NAMALWA (cell line): ENCODE data around the gene FANCL.
"Not testable (repeated sequence)": the region's sequence is repeated elsewhere in the genome, so short reads cannot be mapped to it uniquely, and the experiment has no call there.

ENCODE experiments used
- DNase-seq: peaks from one replicate; pipeline ENCODE4 v3.0.0-alpha.2; 2015; ENCODE audit warnings: low spot score

The FANCL gene

DNA sequence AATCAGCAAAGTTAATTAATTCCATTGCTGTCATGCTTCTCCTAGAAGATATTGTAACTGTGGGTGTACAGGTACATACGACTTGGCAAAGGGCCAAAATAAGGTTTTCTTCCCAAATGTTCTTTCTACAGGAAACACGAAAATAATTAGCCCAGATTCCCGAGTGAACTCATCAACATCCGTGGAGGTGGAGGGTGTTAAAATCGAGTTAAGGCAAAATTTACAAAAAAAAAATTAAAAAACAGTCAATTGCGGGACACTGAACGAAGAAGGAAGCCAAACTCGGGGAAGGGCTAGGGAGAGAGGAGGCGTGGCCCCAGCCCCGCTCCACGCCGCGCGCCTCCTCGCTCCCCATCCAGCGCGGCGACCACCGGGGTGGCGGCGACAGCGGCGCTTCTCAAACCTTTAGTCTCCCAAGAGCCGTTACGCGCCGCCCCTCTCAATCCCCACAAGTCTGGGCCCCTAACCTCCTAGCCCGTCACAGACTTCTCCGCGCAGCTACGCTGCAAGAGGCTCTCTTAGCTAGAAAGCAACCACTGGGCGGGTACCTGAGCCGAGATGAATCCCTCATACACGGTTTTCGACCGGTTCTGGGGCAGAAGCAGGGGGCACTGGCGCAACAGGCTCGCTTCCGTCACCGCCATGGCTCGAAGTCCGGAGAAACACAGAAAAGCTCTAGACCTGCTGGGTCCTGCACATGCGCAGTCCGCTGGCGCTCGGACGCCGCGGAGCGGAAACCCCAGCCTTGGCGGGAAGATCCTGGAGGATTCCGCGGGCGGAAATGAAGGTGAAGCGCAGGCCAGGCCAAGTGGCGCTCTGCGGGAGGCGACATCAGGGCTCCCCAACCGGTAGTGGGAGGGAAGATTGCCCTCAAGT lies at the start of gene FANCL:
FANCL (minus strand) TSS at position 656 of the 876 bp plus-strand sequence; CDS start at position 644, 12 bp downstream.
- peak; percentile 89 for DNase-seq

DNA sequence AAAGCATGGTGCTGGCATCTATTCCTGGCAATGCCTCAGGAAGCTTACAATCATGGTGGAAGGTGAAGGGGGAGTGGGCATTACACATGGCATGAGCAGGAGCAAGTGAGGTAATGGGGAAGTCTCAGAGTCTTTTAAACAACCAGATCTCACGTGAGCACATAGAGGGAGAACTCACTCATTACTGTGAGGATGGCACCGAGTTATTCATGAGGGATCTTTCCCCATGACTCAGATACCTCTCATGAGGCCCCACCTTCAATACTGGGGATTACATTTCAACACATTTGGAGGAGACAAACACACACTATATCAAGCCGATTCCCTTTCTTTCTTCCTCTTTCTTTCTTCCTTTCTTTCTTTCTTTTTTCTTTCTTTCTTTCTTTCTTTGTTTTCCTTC lies 47.9 kb upstream of the FANCL start:
- no peak for DNase-seq

DNA sequence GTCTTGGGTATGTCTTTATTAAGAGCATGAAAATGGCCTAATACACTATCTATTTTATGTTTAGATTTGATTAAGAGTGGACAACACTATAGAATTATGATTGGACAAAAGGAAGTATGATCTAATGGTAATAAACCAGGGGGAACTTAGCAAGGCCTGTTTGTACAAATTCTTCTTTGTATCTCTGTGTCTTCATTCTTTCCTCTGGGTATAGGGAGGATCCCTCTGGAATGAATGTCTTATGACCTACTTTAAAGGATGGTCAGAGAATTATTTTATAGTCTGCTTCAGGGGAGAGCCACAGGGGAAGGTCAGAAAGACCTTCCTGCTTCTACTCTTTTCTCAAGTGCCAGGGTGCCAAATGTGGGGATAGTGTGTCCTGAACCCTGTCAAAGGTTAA lies 42.8 kb upstream of the FANCL start:
- DNase-seq: no peak

DNA sequence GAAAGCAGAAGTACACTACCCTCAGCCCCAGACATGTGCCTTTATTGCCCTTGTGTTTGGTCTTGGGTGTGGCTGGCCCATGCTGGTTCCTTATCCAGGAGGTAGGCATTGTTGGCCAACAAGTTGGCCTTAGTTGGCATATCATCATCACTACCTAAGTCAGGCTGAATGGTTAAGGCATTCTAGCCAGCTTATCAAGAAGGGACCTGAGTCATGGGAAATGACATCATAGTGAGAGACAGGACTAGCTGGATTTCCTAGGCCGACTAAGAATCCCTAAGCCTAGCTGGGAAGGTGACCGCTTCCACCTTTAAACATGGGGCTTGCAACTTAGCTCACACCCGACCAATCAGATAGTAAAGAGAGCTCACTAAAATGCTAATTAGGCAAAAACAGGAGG lies 34.0 kb upstream of the FANCL start:
- not testable (repeated sequence) for DNase-seq

DNA sequence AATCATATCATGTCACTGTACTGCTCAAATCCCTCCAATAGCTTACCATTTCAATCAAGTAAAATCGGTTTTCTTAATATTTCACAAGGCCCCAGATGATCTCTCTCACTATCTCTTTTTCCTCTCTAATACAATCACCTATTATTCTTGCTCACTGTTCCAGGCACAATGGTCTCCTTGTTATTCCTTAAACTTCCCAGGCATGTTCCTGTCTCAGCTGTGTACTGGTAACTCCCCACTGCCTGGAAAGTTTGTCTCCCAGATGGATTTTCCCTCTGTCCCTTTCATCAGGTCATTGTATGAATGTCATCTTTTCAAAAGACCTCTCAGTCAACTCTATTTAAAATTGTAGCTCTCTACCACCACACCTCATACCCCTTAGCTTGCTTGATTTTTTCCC lies 30.7 kb upstream of the FANCL start:
- no peak for DNase-seq

DNA sequence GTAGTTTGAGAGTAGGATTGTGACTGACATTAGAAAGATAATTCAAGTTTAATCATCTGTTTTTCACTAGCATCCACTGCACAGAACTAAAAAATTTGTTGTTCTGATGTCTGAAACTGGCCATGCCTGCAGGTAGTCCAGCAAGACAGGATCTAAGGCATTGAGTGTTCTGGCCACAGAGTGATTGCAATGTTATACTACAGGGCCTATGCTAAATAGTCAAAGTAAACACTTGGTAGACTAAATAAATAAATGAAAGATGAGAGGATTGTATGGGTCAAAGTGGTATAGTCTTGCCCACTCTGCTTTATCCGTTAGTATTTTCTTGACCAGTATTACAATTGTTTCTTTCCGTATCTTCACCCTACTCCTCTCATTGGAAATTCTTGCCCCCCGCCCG lies 27.6 kb upstream of the FANCL start:
- DNase-seq: no peak

DNA sequence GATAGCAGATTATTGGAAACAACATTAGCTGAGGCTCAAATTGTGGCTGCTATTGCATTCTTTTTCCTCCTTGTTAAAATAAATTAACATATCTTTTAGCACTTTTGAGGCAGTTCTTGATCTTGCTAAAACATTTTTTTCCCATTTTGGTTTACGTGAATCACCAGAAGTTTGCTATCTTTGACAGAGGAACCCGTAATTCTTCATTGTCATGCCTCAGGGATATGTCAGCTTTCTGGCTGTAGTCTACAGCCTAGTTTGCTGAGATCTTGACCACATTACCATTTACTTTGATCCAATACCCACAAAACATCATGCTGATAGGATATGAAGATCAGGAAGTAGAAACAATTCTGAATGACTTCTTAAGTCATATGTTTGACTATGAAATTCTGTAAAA lies 25.1 kb upstream of the FANCL start:
- DNase-seq: no peak

DNA sequence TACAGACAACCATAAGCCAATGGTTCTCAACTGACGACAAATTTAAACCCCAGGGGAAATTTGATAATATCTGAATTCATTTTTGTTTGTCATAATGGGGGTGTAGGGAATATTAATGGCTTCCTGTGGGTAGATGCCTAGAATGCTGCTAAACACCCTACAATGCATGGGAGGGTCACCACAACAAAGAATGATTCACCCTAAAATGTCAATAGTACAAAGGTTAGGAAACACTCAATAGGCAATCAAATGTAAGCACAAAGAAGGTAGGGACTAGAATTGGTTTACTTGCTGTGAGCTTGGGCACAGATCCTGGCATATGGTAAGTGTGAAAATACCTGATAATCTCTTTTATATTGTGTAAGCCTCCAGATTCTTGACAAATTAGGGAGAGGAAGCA lies 20.1 kb upstream of the FANCL start:
- no peak for DNase-seq

DNA sequence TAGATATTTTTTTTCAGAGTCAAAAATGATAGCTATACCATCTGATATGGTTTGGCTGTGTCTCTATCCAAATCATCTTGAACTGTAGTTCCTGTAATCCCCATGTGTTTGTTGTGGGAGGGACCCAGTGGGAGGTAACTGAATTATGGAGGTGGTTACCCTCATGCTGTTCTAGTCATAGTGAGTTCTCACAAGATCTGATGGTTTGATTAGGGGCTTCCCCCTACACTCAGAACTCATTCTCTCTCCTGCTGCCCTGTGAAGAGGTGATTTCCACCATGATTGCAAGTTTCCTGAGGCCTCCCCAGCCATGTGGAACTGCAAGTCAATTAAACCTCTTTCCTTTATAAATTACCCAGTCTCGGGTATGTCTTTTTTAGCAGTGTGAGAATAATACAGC lies 17.3 kb upstream of the FANCL start:
- DNase-seq: not testable (repeated sequence)

DNA sequence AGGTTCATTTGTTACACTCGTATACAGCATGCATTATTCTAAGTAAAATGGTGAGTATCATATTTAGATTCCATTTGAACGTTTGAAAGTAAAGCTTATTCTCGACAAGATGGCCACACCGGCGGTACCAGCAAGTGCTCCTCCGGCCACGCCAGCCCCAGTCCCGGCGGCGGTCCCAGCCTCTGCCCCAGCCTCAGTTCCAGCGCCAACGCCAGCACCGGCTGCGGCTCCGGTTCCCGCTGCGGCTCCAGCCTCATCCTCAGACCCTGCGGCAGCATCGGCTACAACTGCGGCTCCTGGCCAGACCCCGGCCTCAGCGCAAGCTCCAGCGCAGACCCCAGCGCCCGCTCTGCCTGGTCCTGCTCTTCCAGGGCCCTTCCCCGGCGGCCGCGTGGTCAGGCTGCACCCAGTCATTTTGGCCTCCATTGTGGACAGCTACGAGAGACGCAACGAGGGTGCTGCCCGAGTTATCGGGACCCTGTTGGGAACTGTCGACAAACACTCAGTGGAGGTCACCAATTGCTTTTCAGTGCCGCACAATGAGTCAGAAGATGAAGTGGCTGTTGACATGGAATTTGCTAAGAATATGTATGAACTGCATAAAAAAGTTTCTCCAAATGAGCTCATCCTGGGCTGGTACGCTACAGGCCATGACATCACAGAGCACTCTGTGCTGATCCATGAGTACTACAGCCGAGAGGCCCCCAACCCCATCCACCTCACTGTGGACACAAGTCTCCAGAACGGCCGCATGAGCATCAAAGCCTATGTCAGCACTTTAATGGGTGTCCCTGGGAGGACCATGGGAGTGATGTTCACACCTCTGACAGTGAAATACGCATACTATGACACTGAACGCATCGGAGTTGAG lies 10.4 kb upstream of the FANCL start:
- DNase-seq: not testable (repeated sequence)

DNA sequence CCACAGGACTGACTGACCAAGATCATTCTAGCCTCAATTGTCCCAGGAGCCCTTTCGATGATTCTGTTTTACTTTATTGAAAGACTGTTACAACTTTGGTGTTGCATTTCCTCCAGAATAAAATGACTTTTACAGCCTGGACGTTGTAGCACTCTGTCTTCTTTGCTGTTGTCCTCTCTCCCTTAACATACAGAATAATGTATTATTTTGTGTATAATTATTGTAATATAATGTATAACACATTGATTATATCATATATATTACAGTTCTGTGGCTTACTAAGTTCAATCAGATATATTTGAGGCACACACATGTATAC lies 380 bp upstream of the FANCL start:
- no peak for DNase-seq

DNA sequence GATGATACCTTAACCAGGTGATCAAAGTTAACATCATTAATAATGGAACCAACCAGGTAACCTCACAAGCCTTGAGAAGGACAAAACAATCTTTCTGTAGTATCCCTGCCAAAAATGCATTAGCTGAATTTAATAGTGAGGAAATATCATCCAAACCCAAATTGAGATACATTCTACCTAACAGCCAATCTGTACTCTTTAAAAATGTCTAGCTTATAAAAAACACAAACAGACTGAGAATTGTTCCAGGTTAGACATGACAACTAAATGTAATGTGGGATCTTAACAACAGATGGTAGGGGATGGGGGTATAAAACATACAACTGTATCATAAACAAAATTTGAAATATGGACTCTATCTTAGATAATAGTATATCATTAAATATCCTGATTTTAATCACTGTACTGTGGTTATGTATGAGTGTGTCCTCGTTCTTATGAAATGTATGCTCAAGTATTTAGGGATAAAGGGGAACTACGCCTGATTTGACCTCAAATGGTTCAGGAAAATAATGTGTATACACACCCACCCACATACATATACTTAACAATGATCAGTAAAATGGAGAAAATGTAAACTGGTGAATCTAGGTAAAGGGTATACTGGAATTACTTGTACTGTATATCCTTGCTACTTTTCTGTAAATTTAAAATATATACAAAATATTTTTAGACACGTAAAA lies 1.7 kb downstream of the FANCL start:
- peak; percentile 3 for DNase-seq

DNA sequence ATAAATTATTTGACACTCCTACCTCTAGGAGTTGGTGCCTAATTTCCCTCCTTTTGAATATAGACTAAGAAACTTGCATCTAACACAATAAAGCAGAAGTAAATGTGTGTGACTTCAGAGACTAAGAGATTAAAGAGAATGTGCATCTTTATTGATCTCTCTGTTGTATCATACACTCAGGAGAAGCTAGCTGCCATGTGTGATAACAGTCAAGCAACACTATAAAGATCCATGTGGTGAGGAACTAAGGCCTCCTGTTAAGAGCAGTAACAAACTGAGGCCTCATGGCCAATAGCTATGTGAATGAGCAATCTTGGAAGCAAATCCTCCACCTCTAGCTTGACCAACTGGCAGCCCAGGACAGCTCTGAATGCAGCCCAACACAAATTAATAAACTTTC lies 3.4 kb downstream of the FANCL start:
- DNase-seq: peak; percentile 20

DNA sequence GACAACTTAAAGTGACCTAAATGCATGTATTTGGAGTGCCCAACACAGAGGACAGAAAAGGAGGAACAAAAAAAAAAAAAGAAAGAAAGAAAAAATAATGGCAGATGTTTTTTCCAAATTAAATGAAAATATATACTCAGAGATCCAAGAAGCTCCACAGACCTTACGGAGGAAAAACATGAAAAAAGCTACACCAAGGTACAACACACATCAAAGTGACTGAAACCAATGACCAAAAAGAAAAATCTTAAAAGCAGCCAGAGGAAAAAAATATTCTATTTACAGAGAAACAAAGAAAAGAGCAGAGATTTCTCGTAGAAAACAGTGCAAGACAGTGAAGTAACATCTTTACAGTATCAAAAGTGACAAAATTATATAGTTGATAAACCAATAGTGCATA lies 5.1 kb downstream of the FANCL start:
- no peak for DNase-seq

DNA sequence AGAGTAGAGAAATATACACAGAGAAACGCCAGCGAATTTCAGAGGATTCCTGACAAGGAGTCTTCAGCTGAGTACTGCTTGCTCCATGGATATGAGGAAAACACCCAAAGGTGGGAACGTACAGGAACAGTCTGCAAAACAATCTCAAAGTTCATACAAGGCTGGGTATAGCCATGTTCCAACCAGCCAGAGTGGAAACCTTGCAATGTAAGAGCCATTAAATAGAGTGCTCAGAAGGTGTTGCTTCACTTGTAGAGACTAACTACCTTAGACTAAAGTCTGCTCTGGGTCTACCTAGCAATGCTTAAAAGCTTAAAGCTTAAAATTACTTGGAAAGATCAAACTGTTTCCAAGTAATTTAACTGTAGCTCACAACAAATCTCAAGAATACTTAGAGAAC lies 6.0 kb downstream of the FANCL start:
- no peak for DNase-seq

DNA sequence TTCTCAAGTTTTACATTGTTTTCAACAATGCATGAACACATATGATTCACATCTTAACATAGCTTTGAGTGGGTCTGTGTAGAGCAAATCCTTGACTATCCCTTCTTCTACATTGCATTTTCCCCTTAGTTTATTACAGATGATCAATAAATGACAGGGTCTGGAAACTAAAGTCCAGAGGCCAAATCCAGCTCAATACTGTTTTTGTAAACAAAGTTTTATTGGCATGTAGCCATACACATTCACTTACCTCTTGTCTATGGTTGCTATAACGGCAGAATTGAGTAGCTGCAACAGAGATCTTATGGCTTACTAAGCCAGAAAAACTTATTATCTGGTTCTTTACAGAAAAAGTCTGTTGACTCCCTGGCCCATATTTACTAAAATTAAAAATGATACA lies 12.8 kb downstream of the FANCL start:
- DNase-seq: no peak

DNA sequence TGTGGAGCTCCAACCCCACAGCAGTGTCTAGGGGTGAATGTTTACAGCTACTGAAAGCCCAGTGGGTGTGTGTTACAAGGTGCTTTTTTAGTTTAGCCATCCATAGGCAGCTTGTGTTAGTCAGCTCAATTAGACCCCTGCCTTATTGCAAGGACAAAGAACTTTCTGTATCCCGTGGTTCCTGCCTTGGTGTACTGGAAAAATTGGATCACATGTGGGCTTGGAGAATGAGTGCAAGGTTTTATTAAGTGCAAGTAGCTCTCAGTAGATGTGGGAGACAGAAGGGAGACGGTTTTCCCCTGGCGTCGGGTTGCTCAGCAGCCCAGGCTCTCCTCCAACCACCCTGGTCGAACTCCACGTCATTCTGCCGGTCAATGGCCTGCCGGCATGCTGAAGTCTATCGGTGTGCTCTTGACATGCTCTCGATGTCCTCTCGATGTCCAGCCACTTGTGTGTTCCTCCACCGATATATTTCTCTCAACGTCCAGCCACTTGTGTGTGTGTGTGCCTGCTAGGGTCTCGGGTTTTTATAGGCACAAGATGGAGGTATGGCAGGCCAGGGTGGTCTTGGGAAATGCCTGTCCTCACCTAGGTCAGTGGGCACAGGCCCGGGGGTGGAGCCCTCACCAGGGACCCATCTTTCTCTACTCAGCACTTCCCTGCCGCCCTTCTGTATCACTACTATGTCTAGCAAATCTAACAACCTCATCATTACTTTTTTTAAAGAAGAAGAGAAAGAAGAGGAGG lies 13.8 kb downstream of the FANCL start:
- no peak for DNase-seq

DNA sequence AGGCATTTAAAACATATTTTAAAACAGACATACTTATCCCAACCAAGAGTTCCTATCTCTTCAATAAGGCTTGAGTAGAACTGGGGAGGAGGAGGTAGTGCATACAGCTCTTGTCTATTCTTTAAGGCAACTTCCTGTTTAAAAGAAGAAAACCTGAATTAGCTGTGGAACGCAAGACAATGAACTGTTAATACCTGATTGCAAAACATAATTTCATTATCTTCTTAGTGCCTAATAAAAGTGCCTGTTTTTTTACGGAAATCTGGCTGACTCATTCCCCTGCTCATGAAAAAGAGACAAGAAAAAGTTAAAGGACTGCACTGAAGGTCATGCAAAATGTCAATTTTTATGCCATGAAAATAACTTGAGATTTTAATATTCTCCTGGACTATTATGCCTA lies 19.2 kb downstream of the FANCL start:
- no peak for DNase-seq

DNA sequence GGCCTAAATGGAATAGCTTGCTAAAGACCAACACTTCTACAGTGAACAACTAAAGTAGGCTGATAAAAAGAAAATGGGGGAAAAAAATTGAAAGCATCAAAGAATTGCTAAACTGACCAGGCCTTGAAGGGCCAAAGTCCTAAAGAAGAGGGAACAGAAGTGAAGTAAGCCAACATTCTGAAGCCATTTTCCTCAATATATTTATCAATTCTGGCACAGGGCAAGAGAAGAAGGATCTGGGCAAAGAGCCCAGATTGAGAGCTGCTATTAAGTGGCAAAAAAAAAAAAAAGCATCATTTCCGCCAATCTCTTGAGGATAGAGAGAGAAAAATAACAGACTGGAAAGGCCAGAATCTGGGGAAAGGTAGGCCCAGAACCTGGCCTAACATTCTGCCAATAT lies 25.7 kb downstream of the FANCL start:
- no peak for DNase-seq

DNA sequence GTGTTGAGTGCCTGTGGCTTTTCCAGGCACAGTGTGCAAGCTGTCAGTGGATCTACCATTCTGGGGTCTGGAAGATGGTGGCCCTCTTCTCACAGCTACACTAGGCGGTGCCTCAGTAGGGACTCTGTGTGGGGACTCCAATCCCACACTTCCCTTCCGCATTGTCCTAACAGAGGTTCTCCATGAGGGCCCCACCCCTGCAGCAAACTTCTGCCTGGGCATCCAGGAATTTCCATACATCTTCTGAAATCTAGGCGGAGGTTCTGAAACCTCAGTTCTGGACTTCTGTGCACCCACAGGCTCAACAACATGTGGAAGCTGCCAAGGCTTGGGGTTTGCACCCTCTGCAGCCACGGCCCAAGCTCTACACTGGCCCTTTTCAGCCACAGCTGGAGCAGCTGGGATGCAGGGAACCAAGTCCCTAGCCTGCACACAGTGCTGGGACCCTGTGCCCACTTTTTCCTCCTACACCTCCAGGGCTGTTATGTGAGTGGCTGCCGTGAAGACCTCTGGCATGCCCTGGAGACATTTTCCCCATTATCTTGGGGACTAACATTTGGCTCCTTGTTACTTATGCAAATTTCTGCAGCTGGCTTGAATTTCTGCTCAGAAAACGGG lies 30.1 kb downstream of the FANCL start:
- DNase-seq: not testable (repeated sequence)

DNA sequence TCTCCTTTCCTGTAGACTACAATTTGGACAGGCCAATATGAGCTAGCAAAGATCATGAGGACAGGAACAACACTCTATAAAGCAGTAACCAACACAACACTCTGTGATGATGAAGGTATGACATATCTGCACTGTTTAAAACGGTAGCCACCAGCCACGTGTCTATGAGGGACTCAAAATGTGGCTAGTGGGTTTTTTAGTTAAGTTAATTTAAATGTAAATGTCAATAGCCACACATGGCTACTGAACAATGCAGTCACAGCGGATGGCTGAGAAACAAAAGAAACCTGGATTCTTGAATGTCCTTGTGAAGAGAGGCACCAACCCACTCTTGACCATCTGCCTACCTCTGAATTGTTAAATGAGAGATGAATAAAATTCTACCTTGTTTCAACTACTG lies 33.9 kb downstream of the FANCL start:
- no peak for DNase-seq

DNA sequence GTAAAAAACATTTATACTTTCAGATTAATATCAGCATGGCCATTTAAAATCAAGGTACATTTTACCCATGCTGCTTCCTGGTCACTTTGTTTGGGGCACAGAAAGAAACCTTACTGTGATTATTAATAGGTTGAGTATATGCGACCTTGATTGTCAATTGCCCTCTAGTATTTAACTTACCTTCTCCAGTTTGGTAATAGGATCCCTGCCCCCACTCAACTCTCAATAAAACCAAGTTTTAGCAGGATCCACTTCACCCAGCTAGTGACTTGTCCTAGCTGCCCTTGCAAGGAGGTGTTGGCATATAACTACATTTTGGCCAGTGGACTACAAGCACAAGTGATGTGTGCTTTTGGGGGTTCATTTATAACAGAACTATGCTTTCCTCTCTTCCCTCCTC lies 34.3 kb downstream of the FANCL start:
- DNase-seq: no peak
